ENCODE results near the gene DENND1B. TPM values are rescaled to one million over a fixed set of nuclear protein-coding genes. Genes with fewer than 3 reads are reported as not detected.

DENND1B gene, protein sequence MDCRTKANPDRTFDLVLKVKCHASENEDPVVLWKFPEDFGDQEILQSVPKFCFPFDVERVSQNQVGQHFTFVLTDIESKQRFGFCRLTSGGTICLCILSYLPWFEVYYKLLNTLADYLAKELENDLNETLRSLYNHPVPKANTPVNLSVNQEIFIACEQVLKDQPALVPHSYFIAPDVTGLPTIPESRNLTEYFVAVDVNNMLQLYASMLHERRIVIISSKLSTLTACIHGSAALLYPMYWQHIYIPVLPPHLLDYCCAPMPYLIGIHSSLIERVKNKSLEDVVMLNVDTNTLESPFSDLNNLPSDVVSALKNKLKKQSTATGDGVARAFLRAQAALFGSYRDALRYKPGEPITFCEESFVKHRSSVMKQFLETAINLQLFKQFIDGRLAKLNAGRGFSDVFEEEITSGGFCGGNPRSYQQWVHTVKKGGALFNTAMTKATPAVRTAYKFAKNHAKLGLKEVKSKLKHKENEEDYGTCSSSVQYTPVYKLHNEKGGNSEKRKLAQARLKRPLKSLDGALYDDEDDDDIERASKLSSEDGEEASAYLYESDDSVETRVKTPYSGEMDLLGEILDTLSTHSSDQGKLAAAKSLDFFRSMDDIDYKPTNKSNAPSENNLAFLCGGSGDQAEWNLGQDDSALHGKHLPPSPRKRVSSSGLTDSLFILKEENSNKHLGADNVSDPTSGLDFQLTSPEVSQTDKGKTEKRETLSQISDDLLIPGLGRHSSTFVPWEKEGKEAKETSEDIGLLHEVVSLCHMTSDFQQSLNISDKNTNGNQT
- total RNA-seq (2022): 19.2 and 20.9 TPM in 2 replicates
- Bru-seq, nascent RNA: percentile 85 among the genes with signal in this experiment
- BruChase-seq, experiment 1, labeled RNA remaining after a 6-hour chase: percentile 64 among the genes with signal in this experiment
- BruChase-seq, experiment 2, labeled RNA remaining after a 2-hour chase: percentile 73 among the genes with signal in this experiment
- long read RNA-seq, full-length matches to known transcripts: 4 of 23 reads
- long read RNA-seq, partial matches to known transcripts: 4 of 23 reads
- long read RNA-seq, other reads (novel, unspliced or antisense): 15 of 23 reads

- ChIA-PET CTCF (interaction anchor here (0.6 to 1.9 kb wide), 11 partner anchors 10 to 1130 kb away, joined by 3 to 6 read pairs (median 5); no protein-coding TSS in a partner anchor), POLR2A (interaction anchor here (0.6 to 2.8 kb wide), 24 partner anchors 9 to 1162 kb away, joined by 3 to 20 read pairs (median 4); partner anchors contain the start of gene C1orf53)
- Mint-ChIP-seq H3K27ac (ENCODE audit: low read depth, unreplicated experiment) (peak within 1 kb of the TSS; percentile 72), H3K27me3 (ENCODE audit: insufficient read depth, unreplicated experiment) (no peaks in the 10 kb centered on the region), H3K9me3 (ENCODE audit: unreplicated experiment) (no peaks in the 10 kb centered on the region), H3K4me1 (ENCODE audit: insufficient read depth, unreplicated experiment) (peaks cover 45% of the 10 kb centered on the region), H3K4me3 (ENCODE audit: unreplicated experiment) (peak within 1 kb of the TSS; percentile 67), H3K36me3 (ENCODE audit: insufficient read depth, unreplicated experiment) (no peaks in the 10 kb centered on the region)
- TF ChIP-seq, protein P1, sequence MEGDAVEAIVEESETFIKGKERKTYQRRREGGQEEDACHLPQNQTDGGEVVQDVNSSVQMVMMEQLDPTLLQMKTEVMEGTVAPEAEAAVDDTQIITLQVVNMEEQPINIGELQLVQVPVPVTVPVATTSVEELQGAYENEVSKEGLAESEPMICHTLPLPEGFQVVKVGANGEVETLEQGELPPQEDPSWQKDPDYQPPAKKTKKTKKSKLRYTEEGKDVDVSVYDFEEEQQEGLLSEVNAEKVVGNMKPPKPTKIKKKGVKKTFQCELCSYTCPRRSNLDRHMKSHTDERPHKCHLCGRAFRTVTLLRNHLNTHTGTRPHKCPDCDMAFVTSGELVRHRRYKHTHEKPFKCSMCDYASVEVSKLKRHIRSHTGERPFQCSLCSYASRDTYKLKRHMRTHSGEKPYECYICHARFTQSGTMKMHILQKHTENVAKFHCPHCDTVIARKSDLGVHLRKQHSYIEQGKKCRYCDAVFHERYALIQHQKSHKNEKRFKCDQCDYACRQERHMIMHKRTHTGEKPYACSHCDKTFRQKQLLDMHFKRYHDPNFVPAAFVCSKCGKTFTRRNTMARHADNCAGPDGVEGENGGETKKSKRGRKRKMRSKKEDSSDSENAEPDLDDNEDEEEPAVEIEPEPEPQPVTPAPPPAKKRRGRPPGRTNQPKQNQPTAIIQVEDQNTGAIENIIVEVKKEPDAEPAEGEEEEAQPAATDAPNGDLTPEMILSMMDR (IDR thresholded peaks at IDR 0.05; ENCODE audit: unreplicated experiment): no peak
- intact Hi-C loops (cut with micrococcal nuclease): loop anchor here (1.0 to 10.0 kb wide), 4 partner anchors 79 to 689 kb away; partner anchors contain the start of gene C1orf53
- DNase-seq (ENCODE audit: unreplicated experiment): peak; percentile 84
- BruUV-seq (replicated peaks): no TSS peak
These were observed at the start of gene DENND1B for GRCh38 chr1:197775282-197776262. TSS of gene DENND1B (minus strand) at chr1:197775480. CDS start at chr1:197775155, 325 bp downstream.

- no peaks in the 10 kb centered on the region for H3K27me3 Mint-ChIP-seq (ENCODE audit: insufficient read depth, unreplicated experiment)
- H3K4me1 Mint-ChIP-seq (ENCODE audit: insufficient read depth, unreplicated experiment): no peaks in the 10 kb centered on the region
- no peak overlapping the region for H3K4me3 Mint-ChIP-seq (ENCODE audit: unreplicated experiment)
- TF ChIP-seq, protein P1 (IDR thresholded peaks at IDR 0.05; ENCODE audit: unreplicated experiment): no peak
- no peak for DNase-seq (ENCODE audit: unreplicated experiment)
- no peak overlapping the region for H3K27ac Mint-ChIP-seq (ENCODE audit: low read depth, unreplicated experiment)
- intact Hi-C loops (cut with micrococcal nuclease): no loop called here
- no peaks in the 10 kb centered on the region for H3K9me3 Mint-ChIP-seq (ENCODE audit: unreplicated experiment)
- CTCF ChIA-PET: interaction anchor here (0.5 to 2.1 kb wide), 3 partner anchors 42 to 54 kb away, joined by 3 to 11 read pairs (median 4); no protein-coding TSS in a partner anchor
- POLR2A ChIA-PET: no interaction called here
- no peaks in the 10 kb centered on the region for H3K36me3 Mint-ChIP-seq (ENCODE audit: insufficient read depth, unreplicated experiment)
- BruUV-seq (replicated peaks): no TSS peak
These were observed 39.0 kb upstream of the DENND1B start for GRCh38 chr1:197814306-197814705.

DNA sequence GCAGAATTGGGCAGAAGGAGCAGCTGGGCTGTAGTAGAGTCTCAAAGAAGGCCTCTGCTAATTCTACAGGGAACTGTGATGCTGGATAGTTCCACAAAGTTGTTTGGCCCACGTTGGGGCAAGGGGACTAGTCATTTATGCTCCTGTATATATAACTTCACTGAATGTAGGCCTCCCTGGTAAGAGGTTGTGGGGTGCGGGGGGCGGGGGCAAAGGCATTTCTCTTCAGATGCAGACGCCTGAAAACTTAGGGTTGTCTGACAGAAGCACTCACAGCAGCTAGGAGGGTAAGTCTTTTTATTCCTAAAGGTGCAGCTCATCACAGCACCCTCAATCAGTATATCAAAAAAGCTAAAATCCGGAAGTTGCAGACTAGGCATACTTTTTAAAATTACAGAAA is 38.5 kb upstream of the DENND1B start:
- POLR2A ChIA-PET: interaction anchor here (0.7 kb wide), 1 partner anchor 13 kb away, joined by 3 read pairs; no protein-coding TSS in a partner anchor
- intact Hi-C loops (cut with micrococcal nuclease): no loop called here

More for the DNA sequence above, 38.5 kb upstream of the DENND1B start:
- Mint-ChIP-seq H3K4me3 (ENCODE audit: unreplicated experiment) (no peak overlapping the region), H3K9me3 (ENCODE audit: unreplicated experiment) (no peaks in the 10 kb centered on the region), H3K27ac (ENCODE audit: low read depth, unreplicated experiment) (no peak overlapping the region), H3K36me3 (ENCODE audit: insufficient read depth, unreplicated experiment) (no peaks in the 10 kb centered on the region), H3K4me1 (ENCODE audit: insufficient read depth, unreplicated experiment) (no peaks in the 10 kb centered on the region), H3K27me3 (ENCODE audit: insufficient read depth, unreplicated experiment) (no peaks in the 10 kb centered on the region)
- no TSS peak for BruUV-seq (replicated peaks)
- TF ChIP-seq, protein P1 (IDR thresholded peaks at IDR 0.05; ENCODE audit: unreplicated experiment): no peak
- no peak for DNase-seq (ENCODE audit: unreplicated experiment)
- CTCF ChIA-PET: interaction anchor here (0.5 to 2.1 kb wide), 5 partner anchors 43 to 1359 kb away, joined by 3 to 11 read pairs (median 3); no protein-coding TSS in a partner anchor
